Measurements from ENCODE around the gene DLG3.
"Not testable (repeated sequence)": the region's sequence is repeated elsewhere in the genome, so short reads cannot be mapped to it uniquely, and the experiment has no call there.

Gene DLG3

DNA sequence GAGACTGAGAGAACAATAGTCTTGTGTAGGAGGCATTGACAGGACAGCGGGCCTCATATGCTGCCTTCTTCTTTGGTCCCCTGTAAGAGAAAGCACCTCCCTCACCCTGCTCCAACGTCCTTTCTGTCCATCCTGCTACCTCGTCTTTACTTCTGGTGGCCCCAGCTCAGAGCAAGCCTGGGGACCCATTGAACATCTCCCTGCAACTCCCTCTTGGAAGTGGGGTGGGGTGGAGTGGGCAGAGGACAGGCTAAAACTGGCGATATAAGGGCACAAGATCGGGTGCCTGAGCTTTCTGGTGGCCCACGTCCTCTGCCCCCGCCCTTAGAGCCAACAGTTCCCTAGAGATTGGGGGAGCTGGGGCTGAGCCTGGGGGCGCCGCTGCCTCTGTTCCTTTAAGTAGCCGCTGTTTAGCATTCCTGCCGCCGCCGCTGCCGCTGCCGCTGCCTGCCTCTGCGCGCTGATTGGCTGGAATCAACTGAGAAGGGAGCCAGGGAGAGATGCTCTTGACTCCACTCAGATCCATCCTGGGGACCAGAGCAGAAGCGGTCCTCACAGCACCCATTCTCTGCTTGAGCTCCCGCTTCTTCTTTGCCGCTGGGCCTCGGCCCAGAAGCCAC is at the start of gene DLG3:
Gene DLG3, plus strand, starts transcription at position 510 of the 620 bp plus-strand sequence. CDS start 367 bp downstream, outside the sequence.
- DNase-seq = no peak

DNA sequence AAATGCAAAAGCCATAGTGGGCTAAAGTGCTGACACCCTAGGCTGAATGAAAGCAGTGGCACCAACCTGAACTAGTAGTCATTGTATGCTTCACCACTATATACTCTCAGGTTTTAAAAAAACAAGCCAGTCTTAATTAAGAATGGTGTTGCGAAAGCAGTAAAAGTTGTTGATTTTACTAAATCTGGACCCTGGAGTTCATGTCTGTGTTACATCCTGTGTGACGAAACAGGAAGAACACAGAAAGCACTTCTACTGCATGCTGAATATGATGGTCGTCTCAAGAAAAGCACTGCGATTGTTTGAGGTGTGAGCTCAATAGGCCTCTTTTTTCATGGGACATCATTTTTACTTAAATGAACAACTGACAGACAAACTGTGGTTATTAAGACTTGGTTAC is 45.7 kb upstream of the DLG3 start:
- no peak for DNase-seq

DNA sequence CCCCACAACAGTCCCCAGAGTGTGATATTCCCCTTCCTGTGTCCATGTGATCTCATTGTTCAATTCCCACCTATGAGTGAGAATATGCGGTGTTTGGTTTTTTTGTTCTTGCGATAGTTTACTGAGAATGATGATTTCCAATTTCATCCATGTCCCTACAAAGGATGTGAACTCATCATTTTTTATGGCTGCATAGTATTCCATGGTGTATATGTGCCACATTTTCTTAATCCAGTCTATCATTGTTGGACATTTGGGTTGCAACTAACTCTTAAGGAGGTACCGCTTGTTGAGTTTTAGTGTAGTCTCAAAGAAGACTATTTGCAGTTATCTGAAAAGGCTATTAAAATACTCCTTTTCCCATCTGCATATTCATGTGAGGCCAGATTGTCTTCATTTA is 44.5 kb upstream of the DLG3 start:
- DNase-seq = not testable (repeated sequence)

DNA sequence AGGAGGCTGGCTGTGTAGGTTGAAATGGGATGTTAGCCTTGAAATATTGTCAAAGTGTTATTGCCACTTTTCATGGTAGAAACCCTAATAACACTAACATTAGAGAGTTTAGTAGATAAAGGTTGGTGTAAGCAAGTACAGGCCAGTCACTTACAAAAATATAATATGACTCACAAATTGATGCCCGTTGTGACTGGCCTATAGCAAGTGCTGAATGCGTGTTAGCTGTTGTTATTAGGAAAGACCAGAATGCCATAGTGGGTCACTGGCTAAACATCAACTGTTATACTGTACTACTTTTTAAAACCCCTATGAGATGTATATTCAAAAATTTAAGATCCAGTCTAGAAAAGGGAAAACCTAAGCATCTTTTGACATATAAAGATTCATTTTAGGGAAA is 41.9 kb upstream of the DLG3 start:
- no peak for DNase-seq

DNA sequence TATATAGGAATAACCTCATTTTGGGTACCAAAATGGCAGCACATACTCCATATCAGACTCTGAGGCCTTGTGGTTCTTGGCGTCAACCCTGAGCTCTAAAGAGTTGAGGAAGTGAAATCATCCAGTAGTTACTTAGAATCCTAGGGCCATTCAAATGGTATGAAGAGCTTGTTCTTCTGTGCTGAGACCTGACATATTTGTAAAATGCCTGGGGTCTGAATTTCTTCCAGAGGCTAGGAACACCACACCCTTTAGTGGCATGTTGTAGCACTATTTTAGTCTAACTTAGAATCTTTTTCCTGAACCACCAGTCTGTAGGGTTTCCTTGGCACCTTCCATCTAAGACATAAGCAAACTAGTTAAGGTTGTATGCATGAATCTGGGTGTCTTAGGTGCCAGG is 39.6 kb upstream of the DLG3 start:
- DNase-seq = no peak

DNA sequence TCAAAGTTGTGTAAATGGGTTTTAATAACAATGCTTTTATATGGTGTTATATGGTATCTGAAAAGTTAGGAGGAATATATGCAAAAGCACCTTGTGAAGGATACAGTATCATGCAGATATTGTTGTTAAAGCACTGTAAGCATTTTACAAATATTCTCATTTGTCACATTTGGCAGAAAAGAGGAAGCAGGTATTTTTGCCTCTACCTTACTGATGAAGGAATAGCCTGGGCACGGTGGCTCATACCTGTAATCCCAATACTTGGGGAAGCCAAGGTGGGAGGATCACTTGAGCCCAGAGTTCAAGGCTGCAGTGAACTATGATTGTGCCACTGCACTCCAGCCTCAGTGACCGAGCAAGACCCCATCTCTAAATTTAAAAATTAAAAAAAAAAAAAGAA is 33.7 kb upstream of the DLG3 start:
- no peak for DNase-seq

DNA sequence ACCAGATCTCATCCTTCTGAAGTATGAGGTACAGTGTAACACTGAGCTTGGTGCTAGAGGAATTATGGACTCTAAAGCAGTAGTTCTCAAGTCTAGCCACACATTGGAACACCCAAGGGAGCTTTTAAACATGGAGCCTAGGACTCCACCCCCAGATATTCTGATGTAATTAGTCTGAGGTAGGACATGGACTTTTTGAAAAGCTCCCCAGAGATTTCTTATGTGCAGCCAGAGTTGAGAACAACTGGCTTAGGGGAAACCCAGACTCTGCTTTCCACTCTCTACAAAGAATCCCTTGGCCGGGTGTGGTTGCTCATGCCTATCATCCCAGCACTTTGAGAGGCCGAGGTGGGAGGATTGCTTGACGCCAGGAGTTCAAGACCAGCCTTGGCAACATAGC is 33.2 kb upstream of the DLG3 start:
- DNase-seq = no peak

DNA sequence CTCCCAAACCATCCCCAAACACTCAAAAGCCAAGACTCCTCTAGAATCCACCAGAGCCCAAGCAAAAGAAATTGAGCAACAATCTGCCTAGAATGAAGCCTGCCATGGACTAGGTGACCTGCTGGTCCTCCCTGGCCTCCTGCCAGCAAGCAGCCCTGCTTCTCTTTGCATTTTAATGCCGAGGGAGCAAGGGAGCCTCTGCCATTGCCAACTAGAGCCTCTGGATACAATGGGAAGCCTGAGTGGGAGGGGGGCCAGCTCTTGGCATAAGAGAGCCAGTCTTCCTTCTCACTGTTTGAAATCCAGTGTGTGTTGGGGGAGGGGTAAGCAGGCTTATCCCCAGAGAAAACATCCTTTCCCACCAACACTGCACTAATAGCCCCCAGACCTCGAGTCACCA is 23.0 kb upstream of the DLG3 start:
- no peak for DNase-seq

DNA sequence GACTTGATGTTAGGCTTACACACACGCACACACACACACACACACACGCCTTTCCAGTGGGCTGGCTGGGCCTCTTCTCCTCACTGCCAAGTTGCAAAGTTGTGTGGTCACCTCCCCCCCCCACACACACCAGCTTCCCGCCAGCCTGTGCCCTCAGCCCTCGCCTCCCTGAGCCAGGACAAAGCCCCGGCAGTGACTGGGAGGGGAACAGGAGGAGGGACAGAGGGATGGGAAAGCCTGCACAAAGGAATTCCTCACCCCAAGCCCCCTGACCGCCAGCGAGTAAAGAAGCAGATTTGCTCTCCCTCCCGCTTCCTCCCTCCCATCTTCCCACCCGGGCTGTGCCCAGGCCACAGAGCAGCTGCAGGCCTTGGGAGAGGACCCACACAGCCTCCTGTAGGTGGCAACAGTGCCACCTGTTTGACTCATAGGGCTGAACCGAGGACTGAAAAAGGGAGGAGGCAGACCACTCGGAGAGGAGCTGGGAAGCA is 21.7 kb upstream of the DLG3 start, which contains the start of gene GDPD2:
Gene GDPD2, plus strand, starts transcription at position 464 of the 491 bp plus-strand sequence. CDS start 1,671 bp downstream, outside the sequence.
- no peak for DNase-seq

DNA sequence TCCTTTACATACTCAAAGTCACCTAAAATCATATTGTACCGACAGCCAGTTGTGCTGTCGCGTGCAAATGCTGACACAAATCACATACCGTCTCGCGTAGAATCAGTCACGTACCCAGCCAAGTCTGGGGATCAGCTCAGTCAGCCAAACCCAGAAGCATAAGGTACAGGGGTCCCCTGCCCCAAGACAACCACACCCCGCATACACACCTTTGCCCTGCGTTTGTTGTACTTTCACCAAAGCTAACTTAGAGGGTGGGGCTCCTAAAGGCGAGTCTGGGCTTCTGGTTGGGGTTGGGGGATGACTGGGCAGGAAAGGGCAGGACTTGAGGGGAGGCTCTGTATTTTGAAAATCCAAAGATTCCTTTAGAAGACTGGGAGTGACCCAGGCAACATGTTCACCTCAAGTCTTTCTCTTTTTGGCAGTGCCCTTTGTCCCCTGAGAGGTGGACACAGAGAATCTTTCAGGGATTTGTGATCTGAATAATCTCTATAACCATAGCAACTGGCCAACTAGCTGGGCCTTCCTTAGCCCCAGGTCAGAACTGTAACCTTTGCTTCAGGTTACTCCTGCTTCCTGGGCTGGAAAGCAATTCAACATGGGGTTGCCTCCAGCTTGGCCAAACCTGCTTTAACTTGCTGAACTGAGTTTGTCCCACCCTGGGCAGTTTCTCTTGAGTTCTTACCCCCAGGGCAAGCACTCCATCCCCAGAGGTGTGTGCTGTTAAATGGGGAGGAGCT is 20.5 kb upstream of the DLG3 start:
- no peak for DNase-seq

DNA sequence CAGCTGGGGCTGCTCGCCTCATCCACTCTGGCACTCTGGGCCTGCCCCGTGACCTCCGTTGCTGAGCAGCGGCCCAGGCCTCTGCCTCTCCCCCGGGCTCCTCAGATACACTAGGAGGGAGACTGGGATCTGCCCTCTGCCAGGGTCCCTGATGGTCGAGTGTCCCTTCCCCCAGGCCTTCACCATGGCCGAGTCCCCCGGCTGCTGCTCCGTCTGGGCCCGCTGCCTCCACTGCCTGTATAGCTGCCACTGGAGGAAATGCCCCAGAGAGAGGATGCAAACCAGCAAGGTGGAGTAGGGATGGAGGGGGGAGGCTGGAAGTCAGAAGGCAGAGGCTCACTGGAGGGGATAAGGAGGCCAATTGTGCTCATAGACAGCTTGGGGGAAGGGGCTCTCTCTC is 19.8 kb upstream of the DLG3 start:
- no peak for DNase-seq

DNA sequence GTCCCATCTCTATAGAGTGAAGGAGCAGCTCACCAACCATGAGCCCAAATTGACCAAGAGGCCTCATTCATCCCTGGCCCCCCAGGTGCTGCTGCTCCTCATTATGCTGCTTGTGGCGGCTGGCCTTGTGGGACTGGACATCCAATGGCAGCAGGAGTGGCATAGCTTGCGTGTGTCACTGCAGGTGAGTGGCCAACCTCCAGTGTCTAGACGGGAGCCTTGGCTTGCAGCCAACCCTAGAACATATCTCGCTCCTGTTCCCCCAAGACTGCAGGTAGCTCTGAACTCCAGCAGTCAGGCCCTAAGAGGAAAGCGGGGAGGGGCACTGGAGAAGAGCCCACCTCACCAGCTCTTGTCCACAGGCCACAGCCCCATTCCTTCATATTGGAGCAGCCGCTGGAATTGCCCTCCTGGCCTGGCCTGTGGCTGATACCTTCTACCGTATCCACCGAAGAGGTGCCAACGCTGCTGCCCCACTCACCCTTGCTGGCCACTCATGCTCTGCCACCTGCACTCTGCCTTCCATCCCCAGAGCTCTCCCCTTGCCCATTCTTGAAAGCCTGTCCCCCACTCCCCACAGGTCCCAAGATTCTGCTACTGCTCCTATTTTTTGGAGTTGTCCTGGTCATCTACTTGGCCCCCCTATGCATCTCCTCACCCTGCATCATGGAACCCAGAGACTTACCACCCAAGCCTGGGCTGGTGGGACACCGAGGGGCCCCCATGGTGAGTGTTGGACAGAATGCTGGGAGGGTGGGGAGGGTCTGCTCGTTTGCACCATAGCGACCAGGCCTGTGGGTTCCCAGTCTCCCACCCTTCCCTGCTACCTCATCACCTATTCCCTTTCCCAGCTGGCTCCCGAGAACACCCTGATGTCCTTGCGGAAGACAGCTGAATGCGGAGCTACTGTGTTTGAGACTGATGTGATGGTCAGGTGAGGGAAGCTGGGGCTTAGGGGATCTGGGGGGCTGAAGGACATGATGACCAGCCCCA is 18.1 kb upstream of the DLG3 start:
- DNase-seq = no peak

DNA sequence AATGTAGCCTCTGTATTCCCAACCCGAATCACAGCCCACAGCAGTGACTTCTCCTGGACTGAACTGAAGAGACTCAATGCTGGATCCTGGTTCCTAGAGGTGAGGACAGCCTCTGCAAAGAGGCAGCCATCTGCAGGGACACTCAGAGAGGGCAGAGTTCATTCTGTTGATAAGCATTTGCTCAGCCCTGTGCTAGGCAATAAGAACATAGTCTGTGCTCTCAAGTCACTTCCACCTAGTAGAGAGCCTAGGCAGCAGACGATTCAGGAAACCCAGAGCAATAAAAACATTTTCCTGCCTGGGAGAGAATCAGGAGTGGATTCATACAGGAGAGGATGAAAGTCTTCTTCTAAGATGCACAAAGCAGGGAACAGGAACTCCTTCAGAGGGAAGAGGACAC is 17.3 kb upstream of the DLG3 start:
- DNase-seq = no peak

DNA sequence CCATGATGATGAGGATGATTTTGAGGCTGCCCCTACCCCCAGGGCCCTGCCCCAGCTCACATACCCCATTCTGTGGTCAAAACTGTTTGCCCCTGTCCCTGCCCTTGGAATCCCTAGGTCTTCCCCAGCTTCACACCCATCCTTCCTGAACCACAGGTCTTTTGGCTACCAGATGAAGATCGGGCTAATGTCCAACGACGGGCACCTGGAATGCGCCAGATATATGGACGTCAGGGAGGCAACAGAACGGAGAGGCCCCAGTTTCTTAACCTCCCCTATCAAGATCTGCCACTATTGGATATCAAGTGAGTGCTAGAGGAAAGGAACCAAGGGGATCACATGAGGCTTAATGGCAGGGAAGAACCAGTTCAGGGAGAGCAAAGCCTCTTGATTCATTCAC is 14.9 kb upstream of the DLG3 start:
- no peak for DNase-seq

DNA sequence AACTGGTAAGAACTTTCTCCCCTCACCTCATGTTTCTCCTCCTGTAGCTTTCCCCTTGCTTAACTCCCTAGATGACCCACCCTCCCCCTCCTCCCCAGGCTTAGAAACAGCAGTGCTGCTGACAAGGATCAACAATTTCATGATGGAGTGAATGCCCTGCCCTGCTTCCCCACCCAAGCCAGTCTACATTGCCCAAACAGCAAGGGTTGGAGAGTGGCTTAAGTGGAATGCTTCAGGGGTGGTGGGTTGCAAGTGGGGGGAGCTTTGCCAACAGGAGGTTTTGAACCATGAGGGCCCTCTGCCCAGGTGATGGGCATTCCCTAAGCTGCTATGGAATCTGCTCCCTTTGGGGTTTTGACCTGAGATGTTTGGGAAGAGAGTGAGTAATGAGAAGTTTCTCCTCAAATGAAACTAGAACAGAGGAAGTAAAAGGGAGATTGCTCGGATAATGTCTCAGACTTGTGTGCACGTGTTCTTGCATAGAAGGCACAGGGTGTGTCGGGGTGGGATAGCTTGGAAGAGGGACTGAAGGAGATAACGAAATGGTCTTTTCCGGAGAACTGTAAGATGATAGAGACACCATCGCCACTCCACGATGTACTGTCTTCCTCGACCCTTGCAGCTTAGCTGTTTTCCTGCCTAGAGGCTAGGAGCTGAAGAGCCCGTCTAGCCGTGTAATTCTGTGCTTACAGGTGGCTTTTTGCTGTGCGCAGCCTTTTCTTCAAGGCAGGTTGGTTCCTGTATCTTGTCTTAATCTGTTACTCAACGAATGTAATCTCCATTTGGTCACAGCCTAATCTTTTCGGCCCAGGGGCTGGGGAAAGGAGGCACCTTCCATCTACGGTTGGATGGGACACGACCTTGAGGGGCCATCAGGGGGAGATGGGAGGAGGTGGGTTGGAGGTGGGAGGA is 11.4 kb upstream of the DLG3 start:
- no peak for DNase-seq

DNA sequence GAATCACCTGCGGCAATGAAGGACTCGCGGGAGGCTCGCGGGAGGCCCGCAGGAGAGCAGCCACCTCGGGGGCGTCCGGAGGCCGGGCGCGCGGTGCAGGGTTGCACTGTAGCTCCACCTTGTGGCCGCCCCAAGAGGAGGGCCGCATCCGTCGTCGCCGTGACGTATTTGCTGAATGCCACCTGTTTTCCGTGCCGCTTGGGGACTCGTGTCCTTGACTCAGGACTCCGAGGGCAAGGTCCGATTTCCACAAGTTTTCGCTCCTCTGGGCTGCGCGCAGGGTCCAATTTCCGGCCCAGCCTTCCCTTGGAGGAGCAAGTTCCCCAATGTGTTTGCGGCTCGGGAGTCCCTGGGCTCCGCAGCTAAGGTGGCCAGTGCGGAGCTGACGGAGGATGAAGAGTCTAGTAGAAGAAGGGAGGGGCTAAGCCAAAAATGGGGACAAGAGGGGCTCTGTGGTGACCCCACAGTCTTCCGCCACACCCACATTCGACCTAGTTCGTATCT is 10.7 kb upstream of the DLG3 start:
- DNase-seq = peak; percentile 57

DNA sequence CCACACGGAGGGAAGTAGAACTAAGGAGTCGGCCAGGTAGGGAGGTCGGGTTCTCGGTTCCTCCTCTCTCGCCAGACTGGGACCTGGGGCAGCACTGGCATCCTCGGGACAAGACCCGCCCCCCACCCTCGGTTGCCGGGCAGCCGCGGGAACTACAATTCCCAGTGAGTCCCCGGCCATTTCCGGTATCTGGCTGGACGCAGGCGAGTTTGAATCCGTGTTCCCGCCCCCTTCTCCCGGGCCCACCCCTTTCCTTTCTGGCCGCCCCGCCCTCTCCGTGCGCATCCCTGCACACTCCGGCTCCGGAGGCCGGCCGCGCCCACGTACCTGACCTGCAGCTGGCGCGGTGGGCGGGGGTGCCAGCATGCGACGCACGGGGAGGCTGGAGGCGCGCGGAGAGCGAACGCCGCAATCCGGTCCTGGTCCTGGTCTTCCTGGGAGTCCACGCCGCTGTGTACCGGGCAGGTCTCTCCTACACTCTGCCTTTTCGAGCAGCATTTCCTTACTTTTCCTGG is 10.2 kb upstream of the DLG3 start:
- DNase-seq = peak; percentile 61

DNA sequence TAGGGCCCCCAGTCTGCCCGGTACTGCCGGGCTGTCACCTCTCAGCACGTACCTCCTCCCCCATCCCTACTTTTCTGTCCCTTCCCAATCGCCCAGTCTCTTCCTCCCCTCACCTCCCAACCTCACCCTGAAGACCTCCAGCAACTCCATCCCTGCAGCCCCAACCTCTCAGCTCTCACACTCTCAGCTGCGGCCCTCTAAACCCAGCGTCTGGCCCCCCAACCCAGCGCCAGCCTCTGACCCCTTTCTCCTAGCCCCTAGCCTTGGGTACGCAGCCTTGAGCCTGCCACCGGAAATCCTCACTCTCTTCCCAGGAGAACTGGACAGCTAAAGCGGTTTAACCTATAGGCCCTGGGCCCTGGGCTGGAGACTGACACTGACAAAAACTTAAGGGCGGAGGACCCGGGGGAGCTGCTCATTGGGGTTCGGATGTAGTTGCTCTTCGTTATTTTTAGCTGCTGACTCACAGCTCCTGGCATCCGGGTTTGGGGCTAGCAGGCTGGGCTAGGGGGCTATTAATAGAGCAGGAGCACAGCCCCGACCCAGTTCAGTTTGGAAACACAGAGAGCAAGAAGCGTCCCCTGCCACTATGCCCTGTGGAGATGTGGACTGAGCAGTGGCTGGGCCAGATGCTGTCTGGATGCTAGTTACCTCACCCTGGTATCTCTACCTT is 9.6 kb upstream of the DLG3 start:
- DNase-seq = no peak

DNA sequence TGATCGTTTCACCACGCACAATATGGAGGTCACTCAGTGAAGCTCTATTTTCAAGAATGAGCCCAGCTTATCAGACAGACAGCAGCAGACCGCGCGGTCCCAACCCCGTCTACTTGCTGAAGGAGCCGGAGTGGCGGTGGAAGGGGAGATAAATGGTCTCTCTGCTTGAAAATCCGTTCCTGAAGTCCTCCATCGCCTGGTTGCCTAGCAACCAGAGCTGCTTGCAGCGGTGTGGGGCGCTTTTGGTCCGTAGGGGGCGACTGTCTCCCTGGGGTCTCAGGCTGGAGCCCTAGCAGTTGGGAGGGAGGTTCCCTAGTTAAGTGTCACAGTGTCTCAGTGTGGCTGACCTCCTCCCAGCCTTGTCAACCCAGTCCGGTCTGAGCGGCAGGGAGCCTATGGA is 8.3 kb upstream of the DLG3 start:
- no peak for DNase-seq

DNA sequence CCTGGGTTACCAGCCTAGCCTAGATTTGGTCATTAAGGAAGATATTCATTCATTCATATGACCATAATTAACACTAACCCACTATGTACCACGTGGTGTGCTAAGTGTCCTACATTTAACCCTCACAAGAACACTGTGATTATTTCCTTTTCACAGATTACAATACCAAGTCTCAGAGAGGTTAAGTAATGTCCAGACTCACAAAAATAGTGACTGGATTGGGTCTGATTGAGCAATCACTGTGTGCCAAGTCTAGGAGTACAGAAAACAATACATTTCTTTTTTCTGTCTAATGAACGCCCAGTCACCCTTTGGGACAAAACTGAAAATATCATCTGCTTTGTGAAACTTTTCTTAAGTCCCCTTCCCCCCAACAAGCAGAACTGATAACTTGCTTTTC is 7.6 kb upstream of the DLG3 start:
- no peak for DNase-seq

All from NCI-H1436 treated with DMSO at 0.1 percent for 48 hours (cell line).